Activated CD4-positive, CD25-positive, alpha-beta regulatory T cell treated with anti-CD3 and anti-CD28 coated beads, Interleukin-2, amount 50 U/mL, for 16 hours (primary cell): ENCODE results near the gene NUP98.

Experiments used
- DNase-seq: peaks from one replicate; pipeline ENCODE4 v3.0.0-alpha.2; 2020; ENCODE audit warnings: low read depth, low spot score

The NUP98 gene

GRCh38 chr11:3642071-3642951 lies 155.0 kb downstream of the NUP98 start:
- DNase-seq, result peak; percentile 11

GRCh38 chr11:3641701-3642070 lies 155.7 kb downstream of the NUP98 start, which contains the start of gene ART5:
ART5 (minus strand) TSS chr11:3641992; CDS start chr11:3641862, 130 bp downstream.
- no peak for DNase-seq

GRCh38 chr11:3641191-3641590 lies 156.2 kb downstream of the NUP98 start:
- DNase-seq, result no peak

GRCh38 chr11:3639841-3640240 lies 157.5 kb downstream of the NUP98 start:
- no peak for DNase-seq

GRCh38 chr11:3638513-3638912 lies 158.8 kb downstream of the NUP98 start:
- no peak for DNase-seq

- DNase-seq, result no peak
Observed at GRCh38 chr11:3637201-3637600, 160.2 kb downstream of the NUP98 start.

- DNase-seq, result no peak
Observed at GRCh38 chr11:3635641-3636375, 161.5 kb downstream of the NUP98 start.

GRCh38 chr11:3632070-3632660 lies 165.2 kb downstream of the NUP98 start:
- no peak for DNase-seq

- no peak for DNase-seq
Observed at GRCh38 chr11:3631331-3631730, 166.0 kb downstream of the NUP98 start.

- DNase-seq, result no peak
Observed at GRCh38 chr11:3627291-3627690, 170.1 kb downstream of the NUP98 start.

GRCh38 chr11:3626250-3626960 lies 170.9 kb downstream of the NUP98 start:
- DNase-seq, result no peak
